Neural crest cell (in vitro differentiated cells): ENCODE results near the gene VPS4A. TPM values are rescaled to one million over a fixed set of nuclear protein-coding genes. Genes with fewer than 3 reads are reported as not detected.

ENCODE experiments used
- DNase-seq: peaks from one replicate; pipeline ENCODE4 v3.0.0; 2021; ENCODE audit warnings: low read depth, mixed read lengths, low spot score
- H3K27ac Mint-ChIP-seq: one replicate; pipeline ENCODE4 v1.8.0; 2021; ENCODE audit warnings: mild to moderate bottlenecking, mixed read lengths; ENCODE audit not compliant: unreplicated experiment
- H3K27me3 Mint-ChIP-seq: 2 replicates; pipeline ENCODE4 v1.8.0; 2021; ENCODE audit warnings: low read depth, mild to moderate bottlenecking, mixed read lengths
- H3K36me3 Mint-ChIP-seq: 2 replicates; pipeline ENCODE4 v1.8.0; 2021; ENCODE audit warnings: low read depth, mild to moderate bottlenecking, mixed read lengths
- H3K4me1 Mint-ChIP-seq: 2 replicates; pipeline ENCODE4 v1.8.0; 2021; ENCODE audit warnings: mixed read lengths
- H3K4me3 Mint-ChIP-seq: one replicate; pipeline ENCODE4 v1.8.0; 2021; ENCODE audit warnings: mild to moderate bottlenecking, mixed read lengths
- H3K9me3 Mint-ChIP-seq: 2 replicates; pipeline ENCODE4 v1.8.0; 2021; ENCODE audit warnings: mixed read lengths
- CTCF ChIP-seq: fragments of 200-600 bp; sonication (generic); conservative IDR thresholded peaks from 2 replicates; pipeline ENCODE4 v1.5.0; 2021; ENCODE audit warnings: antibody characterized with exemption, mild to moderate bottlenecking
- total RNA-seq: library from RNA; stranded (reverse); gene quantifications from 2 replicates; pipeline ENCODE4 v1.2.1, GENCODE V29; 2021

Gene VPS4A
- total RNA-seq, 1 donor from 2014 or later = 35.3 TPM

DNA sequence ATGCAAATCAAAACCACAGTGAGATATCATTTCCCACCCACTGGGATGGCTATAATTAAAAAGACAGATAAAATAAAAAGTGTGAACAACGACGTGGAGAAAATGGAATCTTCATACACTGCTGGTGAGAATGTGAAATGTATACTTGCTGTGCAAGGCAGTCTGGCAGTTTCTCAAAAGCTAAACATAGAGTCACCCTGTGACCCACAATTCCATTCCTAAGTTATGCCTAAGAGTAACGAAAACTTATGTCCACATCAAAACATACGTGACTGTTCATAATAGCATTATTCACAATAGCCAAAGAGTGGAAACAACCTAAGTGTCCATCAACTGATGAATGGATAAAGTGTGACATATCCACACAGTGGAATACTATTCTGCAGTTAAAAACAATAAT lies 38.1 kb upstream of the VPS4A start:
- Mint-ChIP-seq H3K36me3 (peaks cover 19% of the 10 kb centered on the region), H3K4me3 (no peak overlapping the region), H3K27ac (no peak overlapping the region)

GRCh38 chr16:69274699-69275235 lies 36.4 kb upstream of the VPS4A start:
- peaks cover 22% of the 10 kb centered on the region for H3K36me3 Mint-ChIP-seq
- no peaks in the 10 kb centered on the region for H3K4me1 Mint-ChIP-seq
- H3K27ac Mint-ChIP-seq = no peak overlapping the region
- H3K27me3 Mint-ChIP-seq = no peaks in the 10 kb centered on the region
- H3K4me3 Mint-ChIP-seq = no peak overlapping the region
- H3K9me3 Mint-ChIP-seq = no peaks in the 10 kb centered on the region
- no peak for TF ChIP-seq CTCF
- no peak for DNase-seq

More for the DNA sequence above, 38.1 kb upstream of the VPS4A start:
- Mint-ChIP-seq H3K27me3 (no peaks in the 10 kb centered on the region), H3K4me1 (no peaks in the 10 kb centered on the region), H3K9me3 (no peaks in the 10 kb centered on the region)
- TF ChIP-seq CTCF = no peak
- no peak for DNase-seq

DNA sequence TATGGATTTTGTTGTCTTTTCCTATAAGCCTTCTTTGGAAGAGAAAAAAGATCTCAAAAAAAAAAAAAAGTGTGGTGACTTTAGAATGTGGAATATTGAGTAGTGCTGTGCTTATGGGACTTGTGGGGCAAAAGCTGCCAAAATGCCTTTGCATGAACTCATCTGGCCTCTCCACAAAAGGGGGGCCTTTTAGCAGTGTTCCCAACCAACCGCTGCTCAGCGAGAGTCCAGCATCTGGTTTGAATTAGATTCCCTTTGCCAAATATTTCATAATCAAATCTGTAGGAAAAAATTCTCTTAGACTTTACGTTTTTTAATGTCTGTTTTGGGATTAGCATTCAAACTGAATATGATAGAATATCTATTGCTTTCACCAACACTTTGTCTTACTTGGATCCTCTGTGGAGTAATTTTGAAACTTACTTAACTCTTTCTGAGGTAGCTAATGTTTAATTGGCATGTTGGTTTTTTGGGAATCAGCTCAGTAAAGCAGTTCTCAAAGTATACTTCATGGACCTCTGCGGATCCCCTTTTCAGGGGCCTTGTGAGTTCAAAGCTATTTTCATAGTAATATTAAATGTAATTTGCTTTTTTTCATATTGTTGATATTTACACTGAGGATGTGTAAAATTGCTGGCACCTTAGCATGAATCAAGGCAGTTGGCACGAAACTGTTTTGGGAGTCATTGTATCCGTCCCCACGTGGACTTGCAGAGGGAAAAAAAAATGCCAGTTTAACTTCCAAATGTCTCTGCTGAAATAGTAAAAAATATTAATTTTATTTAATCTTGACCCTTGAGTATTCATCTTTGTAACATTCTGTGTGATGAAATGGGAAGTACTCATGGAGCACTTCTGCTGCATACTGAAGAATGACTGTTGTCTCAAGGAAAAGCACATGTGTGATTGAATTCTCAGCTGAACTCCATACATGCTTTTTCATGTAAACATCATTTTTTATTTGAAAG lies 34.7 kb upstream of the VPS4A start:
- Mint-ChIP-seq H3K4me1 (no peaks in the 10 kb centered on the region), H3K4me3 (no peak overlapping the region), H3K27ac (no peak overlapping the region), H3K9me3 (no peaks in the 10 kb centered on the region), H3K36me3 (peaks cover 18% of the 10 kb centered on the region), H3K27me3 (no peaks in the 10 kb centered on the region)
- DNase-seq = no peak
- no peak for TF ChIP-seq CTCF

DNA sequence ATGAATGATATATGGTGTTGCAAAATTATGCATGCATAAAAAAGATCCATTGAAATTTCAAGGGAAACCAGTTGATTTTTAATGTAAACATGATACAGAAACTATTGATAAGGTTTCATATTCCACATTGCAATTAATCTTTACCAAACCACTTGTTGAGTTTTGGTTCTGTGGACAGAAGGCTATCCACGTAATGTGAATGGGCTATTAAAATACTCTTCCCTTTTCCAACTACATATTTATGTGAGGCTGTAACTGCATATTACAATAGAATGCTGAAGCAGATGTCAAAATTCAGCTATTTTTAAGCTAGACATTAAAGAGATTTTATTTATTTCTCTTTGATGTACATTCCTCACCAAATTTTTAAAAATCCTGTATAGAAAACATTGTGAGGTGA lies 33.7 kb upstream of the VPS4A start:
- Mint-ChIP-seq H3K4me3 (no peak overlapping the region), H3K27ac (no peak overlapping the region)
- no peak for TF ChIP-seq CTCF

GRCh38 chr16:69283851-69284250 lies 27.3 kb upstream of the VPS4A start:
- Mint-ChIP-seq H3K27ac (no peak overlapping the region), H3K27me3 (no peaks in the 10 kb centered on the region), H3K4me1 (no peaks in the 10 kb centered on the region), H3K36me3 (peaks cover 5% of the 10 kb centered on the region), H3K9me3 (no peaks in the 10 kb centered on the region), H3K4me3 (no peak overlapping the region)
- no peak for DNase-seq
- no peak for TF ChIP-seq CTCF

More for the DNA sequence above, 33.7 kb upstream of the VPS4A start:
- no peak for DNase-seq
- no peaks in the 10 kb centered on the region for H3K9me3 Mint-ChIP-seq
- no peaks in the 10 kb centered on the region for H3K4me1 Mint-ChIP-seq
- peaks cover 16% of the 10 kb centered on the region for H3K36me3 Mint-ChIP-seq
- no peaks in the 10 kb centered on the region for H3K27me3 Mint-ChIP-seq
